Neutrophil (primary cell): ENCODE results near the gene OXER1.

Experiments used
- H3K27ac ChIP-seq: fragments of 200-600 bp; sonication (generic); 2 replicates; pipeline ENCODE4 v1.5.1; 2016; ENCODE audit warnings: mild to moderate bottlenecking, moderate library complexity
- H3K27me3 ChIP-seq: fragments of 200-600 bp; sonication (generic); 2 replicates; pipeline ENCODE4 v1.6.0; 2016; ENCODE audit warnings: mild to moderate bottlenecking
- H3K36me3 ChIP-seq: fragments of 200-600 bp; sonication (generic); 2 replicates; pipeline ENCODE4 v1.5.1; 2017
- H3K4me1 ChIP-seq, 2 experiments: fragments of 200-600 bp in 1 of 2; sonication (generic) in 1 of 2; 1 replicate in 1 of 2; 2 replicates in 1 of 2; pipeline versions ENCODE4 v1.5.1 to v1.6.1; 2013 to 2016; ENCODE audit warnings: low read depth in 1 of 2, low read length in 1 of 2, mild to moderate bottlenecking in 1 of 2, moderate library complexity in 1 of 2; ENCODE audit not compliant: control insufficient read depth in 1 of 2, insufficient read depth in 1 of 2
- H3K4me3 ChIP-seq, 2 experiments: fragments of 200-600 bp in 1 of 2; sonication (generic) in 1 of 2; 1 replicate in 1 of 2; 2 replicates in 1 of 2; pipeline ENCODE4 v1.5.1; 2013 to 2016; ENCODE audit warnings: low read depth in 1 of 2, low read length in 1 of 2, mild to moderate bottlenecking in 1 of 2, moderate library complexity in 1 of 2
- H3K9me3 ChIP-seq: fragments of 200-600 bp; sonication (generic); 2 replicates; pipeline ENCODE4 v1.5.1; 2016
- TF ChIP-seq, protein P1 (sequence below): fragments of 200-600 bp; sonication (generic); IDR thresholded peaks from 2 replicates; pipeline ENCODE4 v1.5.1; 2016; ENCODE audit warnings: antibody characterized with exemption

Gene OXER1

DNA sequence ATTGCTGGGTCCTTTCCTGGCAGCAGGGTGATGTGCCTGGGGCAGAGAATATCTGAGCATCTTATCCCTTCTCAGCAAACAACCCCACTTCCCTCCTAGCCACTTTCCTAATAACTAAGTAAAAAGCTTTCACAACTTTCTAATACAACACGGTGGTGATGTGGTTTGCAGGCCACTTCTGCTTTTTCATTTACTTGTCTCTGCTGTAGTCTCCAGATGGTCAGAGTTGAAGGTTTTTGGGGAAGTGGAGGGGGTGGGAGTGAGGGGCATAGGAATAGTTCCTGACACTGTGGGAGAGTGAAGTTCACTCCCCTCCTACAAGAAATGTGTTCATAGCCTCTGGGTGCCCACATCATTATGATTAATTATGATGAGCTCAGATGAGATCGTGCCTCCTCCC lies 11.6 kb downstream of the OXER1 start:
- peak overlapping the region; percentile 37 to 60 for H3K4me3 ChIP-seq
- no peaks in the 10 kb centered on the region for H3K36me3 ChIP-seq
- H3K27ac ChIP-seq: peak overlapping the region; percentile 96
- H3K27me3 ChIP-seq: no peaks in the 10 kb centered on the region
- TF ChIP-seq, protein P1, sequence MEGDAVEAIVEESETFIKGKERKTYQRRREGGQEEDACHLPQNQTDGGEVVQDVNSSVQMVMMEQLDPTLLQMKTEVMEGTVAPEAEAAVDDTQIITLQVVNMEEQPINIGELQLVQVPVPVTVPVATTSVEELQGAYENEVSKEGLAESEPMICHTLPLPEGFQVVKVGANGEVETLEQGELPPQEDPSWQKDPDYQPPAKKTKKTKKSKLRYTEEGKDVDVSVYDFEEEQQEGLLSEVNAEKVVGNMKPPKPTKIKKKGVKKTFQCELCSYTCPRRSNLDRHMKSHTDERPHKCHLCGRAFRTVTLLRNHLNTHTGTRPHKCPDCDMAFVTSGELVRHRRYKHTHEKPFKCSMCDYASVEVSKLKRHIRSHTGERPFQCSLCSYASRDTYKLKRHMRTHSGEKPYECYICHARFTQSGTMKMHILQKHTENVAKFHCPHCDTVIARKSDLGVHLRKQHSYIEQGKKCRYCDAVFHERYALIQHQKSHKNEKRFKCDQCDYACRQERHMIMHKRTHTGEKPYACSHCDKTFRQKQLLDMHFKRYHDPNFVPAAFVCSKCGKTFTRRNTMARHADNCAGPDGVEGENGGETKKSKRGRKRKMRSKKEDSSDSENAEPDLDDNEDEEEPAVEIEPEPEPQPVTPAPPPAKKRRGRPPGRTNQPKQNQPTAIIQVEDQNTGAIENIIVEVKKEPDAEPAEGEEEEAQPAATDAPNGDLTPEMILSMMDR: peak; percentile 39
- H3K9me3 ChIP-seq: no peaks in the 10 kb centered on the region
- peaks cover 59 to 63% of the 10 kb centered on the region in 2 experiments for H3K4me1 ChIP-seq

DNA sequence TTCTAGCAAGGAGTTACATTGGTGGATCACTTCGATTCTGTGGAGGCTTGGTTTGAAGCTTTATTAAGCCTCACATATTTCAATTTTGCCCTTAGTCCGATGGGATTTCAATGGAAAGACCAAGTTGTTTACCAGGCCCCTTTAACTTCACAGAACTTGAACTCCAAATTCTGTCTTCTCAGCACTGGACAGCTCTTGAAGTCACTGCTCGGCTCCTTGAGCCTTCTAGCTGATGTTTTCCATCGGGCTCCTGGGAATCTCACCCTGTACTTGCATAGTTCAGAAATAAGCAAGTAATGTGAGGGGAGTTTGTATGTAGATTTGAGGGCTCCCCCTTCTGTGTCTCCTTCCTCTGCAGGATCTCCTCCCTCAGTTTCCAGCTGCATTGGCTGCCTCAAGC lies 15.1 kb downstream of the OXER1 start:
- no peaks in the 10 kb centered on the region for H3K9me3 ChIP-seq
- no peak overlapping the region for H3K4me3 ChIP-seq
- no peaks in the 10 kb centered on the region for H3K36me3 ChIP-seq
- H3K27me3 ChIP-seq: no peaks in the 10 kb centered on the region
- TF ChIP-seq, protein P1: no peak
- H3K4me1 ChIP-seq: peaks cover 36 to 38% of the 10 kb centered on the region in 2 experiments
- H3K27ac ChIP-seq: no peak overlapping the region

DNA sequence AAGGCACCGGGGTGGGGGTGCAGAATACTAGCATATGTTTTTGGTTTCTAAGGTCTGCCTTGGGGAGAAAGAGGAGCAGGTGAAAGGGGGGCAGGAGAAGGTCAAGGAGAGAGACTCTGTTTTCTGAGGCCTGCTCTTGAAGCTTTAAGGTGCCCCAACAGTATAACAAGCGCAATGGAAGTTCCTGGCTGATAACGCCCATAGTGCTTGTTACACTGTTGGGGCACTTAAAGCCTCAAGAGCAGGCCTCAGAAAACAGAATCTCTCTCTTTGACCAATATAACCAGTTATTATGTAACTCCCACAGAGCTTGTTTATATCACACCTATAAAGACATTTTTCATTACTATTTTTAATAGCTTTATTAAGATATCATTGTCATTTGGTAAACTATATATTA lies 16.5 kb downstream of the OXER1 start:
- TF ChIP-seq, protein P1: no peak
- Histone ChIP-seq H3K4me1 (peaks cover 21 to 24% of the 10 kb centered on the region in 2 experiments), H3K27me3 (no peaks in the 10 kb centered on the region), H3K4me3 (no peak overlapping the region), H3K9me3 (no peaks in the 10 kb centered on the region), H3K36me3 (no peaks in the 10 kb centered on the region), H3K27ac (no peak overlapping the region)

DNA sequence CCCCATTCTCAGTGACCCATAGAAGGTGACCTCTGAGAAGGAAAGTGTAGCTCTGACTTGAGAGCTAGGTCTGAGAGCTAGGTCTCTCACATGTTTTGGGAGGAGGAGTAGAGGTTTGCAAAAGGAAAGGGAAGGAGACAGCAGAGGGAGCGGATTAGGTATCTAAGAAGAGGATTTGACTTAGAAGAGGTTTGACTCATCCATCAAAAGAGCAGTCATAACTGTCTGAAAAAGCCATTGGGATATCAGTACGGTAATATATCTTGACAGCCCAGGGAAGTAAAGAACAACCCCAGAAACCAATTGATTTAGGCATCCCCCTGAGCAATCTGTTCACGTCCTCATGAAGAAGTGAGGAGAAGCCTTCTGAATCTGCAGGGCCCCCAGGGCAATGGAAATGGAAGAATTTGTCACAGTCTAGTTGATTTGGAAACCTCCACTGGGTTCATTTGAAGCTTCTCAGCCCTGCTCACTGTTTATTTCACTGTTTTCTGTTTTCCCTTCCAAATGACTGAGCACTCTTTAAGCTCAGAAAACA lies 19.3 kb downstream of the OXER1 start:
- TF ChIP-seq, protein P1: no peak
- Histone ChIP-seq H3K9me3 (no peaks in the 10 kb centered on the region), H3K27ac (no peak overlapping the region), H3K4me3 (no peak overlapping the region), H3K27me3 (no peaks in the 10 kb centered on the region), H3K36me3 (no peaks in the 10 kb centered on the region), H3K4me1 (no peaks in the 10 kb centered on the region)

- TF ChIP-seq, protein P1: no peak
- Histone ChIP-seq H3K4me1 (no peaks in the 10 kb centered on the region), H3K4me3 (no peak overlapping the region), H3K36me3 (no peaks in the 10 kb centered on the region), H3K9me3 (no peaks in the 10 kb centered on the region), H3K27me3 (no peaks in the 10 kb centered on the region), H3K27ac (no peak overlapping the region)
These were observed 20.3 kb downstream of the OXER1 start for GRCh38 chr2:42743659-42743990.
